Ishikawa (cell line): ENCODE data around the gene ACSF3.

ENCODE experiments used
- CEBPB ChIP-seq: IDR thresholded peaks from 2 replicates; pipeline ENCODE4 v1.6.1; 2012
- CREB1 ChIP-seq: IDR thresholded peaks from 2 replicates; pipeline ENCODE4 v1.6.1; 2012; ENCODE audit warnings: low read depth
- EGR1 ChIP-seq: IDR thresholded peaks from 2 replicates; pipeline ENCODE4 v1.6.1; 2012
- EP300 ChIP-seq: IDR thresholded peaks from 2 replicates; pipeline ENCODE4 v1.6.1; 2012; ENCODE audit warnings: borderline replicate concordance
- FOXM1 ChIP-seq: IDR thresholded peaks from 2 replicates; pipeline ENCODE4 v1.6.1; 2012; ENCODE audit warnings: low read depth, borderline replicate concordance
- NFIC ChIP-seq: IDR thresholded peaks from 2 replicates; pipeline ENCODE4 v1.6.1; 2012
- RAD21 ChIP-seq: IDR thresholded peaks from 2 replicates; pipeline ENCODE4 v1.6.1; 2012; ENCODE audit warnings: low read depth
- REST ChIP-seq: IDR thresholded peaks from 2 replicates; pipeline ENCODE4 v1.6.1; 2012; ENCODE audit warnings: low read depth, mild to moderate bottlenecking
- TAF1 ChIP-seq: IDR thresholded peaks from 2 replicates; pipeline ENCODE4 v1.6.1; 2012; ENCODE audit warnings: low read depth, mild to moderate bottlenecking
- TCF12 ChIP-seq: IDR thresholded peaks from 2 replicates; pipeline ENCODE4 v1.6.1; 2012; ENCODE audit warnings: low read depth
- TEAD4 ChIP-seq: IDR thresholded peaks from 2 replicates; pipeline ENCODE4 v1.6.1; 2012
- USF1 ChIP-seq: IDR thresholded peaks from 2 replicates; pipeline ENCODE4 v1.6.1; 2012
- YY1 ChIP-seq: IDR thresholded peaks from 2 replicates; pipeline ENCODE4 v1.6.1; 2012; ENCODE audit warnings: low read depth
- ZBTB7A ChIP-seq: IDR thresholded peaks from 2 replicates; pipeline ENCODE4 v1.6.1; 2012; ENCODE audit warnings: low read depth
- TF ChIP-seq, protein P1 (sequence below): IDR thresholded peaks from 2 replicates; pipeline ENCODE4 v1.6.1; 2012

The ACSF3 gene

GRCh38 chr16:89093602-89094251 lies at the start of gene ACSF3:
ACSF3 (plus strand) TSS chr16:89093852; CDS start chr16:89100682, 6,830 bp downstream.
- TF ChIP-seq EP300 (peak; percentile 34; the same call in 1 of the 2 replicates), ZBTB7A (0 out of 2 replicates have a peak, but pooled peaks have one; percentile 58), TAF1 (peak; percentile 63), FOXM1 (no peak), USF1 (peak; percentile 57), NFIC (no peak), YY1 (peak; percentile 63; the same call in 1 of the 2 replicates)
- TF ChIP-seq, protein P1, sequence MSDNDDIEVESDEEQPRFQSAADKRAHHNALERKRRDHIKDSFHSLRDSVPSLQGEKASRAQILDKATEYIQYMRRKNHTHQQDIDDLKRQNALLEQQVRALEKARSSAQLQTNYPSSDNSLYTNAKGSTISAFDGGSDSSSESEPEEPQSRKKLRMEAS, result peak; percentile 77; the same call in 1 of the 2 replicates

DNA sequence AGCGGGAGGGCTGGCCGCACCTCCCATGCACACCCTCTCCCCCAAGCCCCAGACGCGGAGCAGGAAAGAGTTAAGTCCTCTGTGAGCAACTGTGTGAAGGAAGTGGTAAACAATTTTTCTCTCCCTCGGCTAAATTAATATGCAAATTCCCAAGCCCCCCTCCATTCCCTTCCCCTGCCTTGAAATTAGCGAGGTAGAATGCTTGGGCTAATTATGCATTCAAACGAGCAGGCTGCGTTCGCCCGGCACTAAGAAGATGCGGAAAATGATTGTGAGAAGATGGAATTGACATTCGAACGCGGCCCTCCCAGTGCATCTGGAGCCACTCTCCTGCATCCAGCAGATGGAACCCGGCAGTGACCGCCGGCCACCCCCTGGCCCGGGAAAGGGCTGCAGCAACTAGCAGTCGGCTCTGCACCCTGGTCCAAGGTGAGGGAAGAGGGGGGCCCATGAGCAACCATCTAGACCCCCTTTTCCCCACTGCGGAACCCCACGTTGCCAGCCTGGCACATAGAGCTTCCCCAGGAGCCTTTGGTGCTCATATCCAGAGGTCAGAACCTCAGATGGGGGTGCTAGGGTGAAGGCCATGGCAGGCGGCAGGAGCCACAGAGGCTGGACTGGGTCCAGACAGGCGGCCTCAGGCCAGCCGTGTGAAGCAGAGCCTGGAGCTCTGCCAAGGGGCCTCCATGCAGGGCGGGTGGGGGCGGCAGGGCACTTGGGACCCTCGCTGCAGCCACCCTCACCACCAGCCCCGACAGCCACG lies 49.1 kb upstream of the ACSF3 start:
- 0 out of 2 replicates have a peak, but pooled peaks have one; percentile 25 for TF ChIP-seq NFIC
- no peak for TF ChIP-seq ZBTB7A

- TF ChIP-seq CEBPB, result no peak
- no peak for TF ChIP-seq ZBTB7A
- TF ChIP-seq CREB1, result no peak
Observed at GRCh38 chr16:89045181-89045815, 48.4 kb upstream of the ACSF3 start.

DNA sequence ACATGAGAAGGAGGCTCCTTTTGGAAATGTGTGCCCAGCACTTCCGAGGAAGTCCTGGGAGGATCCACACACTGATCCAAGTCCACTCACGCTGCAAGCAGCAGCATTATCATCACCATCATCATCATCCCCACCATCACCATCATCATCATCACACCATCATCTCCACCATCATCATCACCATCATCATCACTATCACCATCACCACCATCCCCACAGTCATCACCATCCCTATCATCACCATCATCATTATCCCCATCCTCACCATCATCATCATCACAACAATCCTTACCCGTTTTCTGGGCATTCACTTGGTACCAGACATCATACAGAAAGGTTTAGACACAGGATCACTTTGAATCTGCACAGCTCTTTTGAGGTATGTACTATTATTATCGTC lies 47.8 kb upstream of the ACSF3 start:
- TF ChIP-seq CEBPB (no peak), RAD21 (no peak), TAF1 (no peak), FOXM1 (no peak), REST (no peak), USF1 (no peak), CREB1 (no peak), ZBTB7A (no peak), NFIC (no peak)

DNA sequence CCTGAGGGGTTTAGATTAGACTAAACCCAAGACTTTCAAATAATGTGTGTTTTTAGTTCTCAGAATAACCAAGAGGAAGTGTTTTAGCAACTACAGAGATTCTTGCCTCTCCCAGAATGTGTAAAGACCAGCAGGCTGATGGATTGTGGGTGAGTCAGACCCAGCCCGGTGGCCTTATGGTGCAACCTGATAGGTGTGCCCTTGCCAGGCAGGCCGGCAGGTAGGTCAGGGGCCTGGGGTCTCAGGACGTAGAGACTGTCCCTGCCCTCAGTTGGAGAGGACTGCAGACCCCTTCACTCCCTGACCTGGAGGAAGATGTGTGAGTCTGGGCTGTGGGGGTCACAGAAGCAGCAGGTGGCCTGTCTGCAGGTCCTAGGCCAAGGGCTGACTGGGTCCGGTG lies 47.2 kb upstream of the ACSF3 start:
- TF ChIP-seq CEBPB (no peak), USF1 (no peak), YY1 (no peak), EGR1 (no peak), TCF12 (no peak), EP300 (no peak), RAD21 (no peak), NFIC (no peak), TEAD4 (no peak), REST (no peak), CREB1 (no peak), FOXM1 (no peak), TAF1 (no peak), ZBTB7A (no peak)
- TF ChIP-seq, protein P1, result no peak
